B cell (primary cell): Measurements from ENCODE around the gene ATP11A. TPM values are rescaled to one million over a fixed set of nuclear protein-coding genes. Genes with fewer than 3 reads are reported as not detected.

Experiments
- ATAC-seq: fragments of 200-7000 bp; cut with Tn5 transposase; one replicate; pipeline ENCODE4 v1.10.0; 2021; ENCODE audit warnings: low read depth, mild to moderate bottlenecking, moderate number of reproducible peaks, moderate library complexity
- CTCF ChIA-PET: fragments of 350-600 bp; sonication (Branson Sonifier 250); formaldehyde crosslinking; loops from one replicate; lab custom pipeline; 2021; ENCODE audit warnings: antibody characterized with exemption, inconsistent platforms; lab: Charles Lee
- POLR2A ChIA-PET: fragments of 350-600 bp; sonication (Branson Sonifier 250); formaldehyde crosslinking; loops from one replicate; lab custom pipeline; 2021; ENCODE audit warnings: antibody characterized with exemption; lab: Charles Lee
- DNase-seq: peaks from one replicate; pipeline ENCODE4 v3.0.0; 2013
- H2AFZ ChIP-seq: 2 replicates; pipeline ENCODE4 v1.6.1; 2012; ENCODE audit warnings: mild to moderate bottlenecking, low read depth, low read length; ENCODE audit not compliant: insufficient read depth, poor library complexity, severe bottlenecking
- H3K27ac ChIP-seq, 2 donors: 1 replicate in 1 of 2; 2 replicates in 1 of 2; pipeline ENCODE4 v1.5.1; 2012 to 2013; ENCODE audit warnings: low read length in 2 of 2, mild to moderate bottlenecking in 2 of 2, moderate library complexity in 1 of 2
- H3K27me3 ChIP-seq, 4 experiments: fragments of 200-600 bp in 1 of 4; sonication (generic) in 1 of 4; replicated peaks in 1 of 4; 1 replicate in 2 of 4; 2 replicates in 2 of 4; pipeline versions ENCODE4 v1.6.1 to v1.7.0; 2013 to 2016; ENCODE audit warnings: low read length in 3 of 4, mild to moderate bottlenecking in 2 of 4, mixed read lengths in 1 of 4, moderate library complexity in 1 of 4; ENCODE audit not compliant: insufficient read depth in 4 of 4, control insufficient read depth in 3 of 4; ENCODE audit errors: control extremely low read depth in 1 of 4
- H3K36me3 ChIP-seq, 2 experiments: replicated peaks in 1 of 2; 1 replicate in 1 of 2; 2 replicates in 1 of 2; pipeline versions ENCODE4 v1.6.1 to v1.7.1; 2013; ENCODE audit warnings: low read length in 1 of 2; ENCODE audit not compliant: insufficient read depth in 2 of 2, control insufficient read depth in 1 of 2; ENCODE audit errors: control extremely low read depth in 1 of 2, extremely low read depth in 1 of 2
- H3K4me1 ChIP-seq, 2 donors: fragments of 200-600 bp in 1 of 2; sonication (generic) in 1 of 2; 1 replicate in 1 of 2; 2 replicates in 1 of 2; pipeline versions ENCODE4 v1.5.1 to v1.6.1; 2013 to 2017; ENCODE audit warnings: low read length in 2 of 2; ENCODE audit not compliant: control insufficient read depth in 2 of 2, insufficient read depth in 2 of 2
- H3K4me2 ChIP-seq: replicated peaks from 2 replicates; pipeline ENCODE3; 2012; ENCODE audit warnings: mild to moderate bottlenecking, low read depth, low read length; ENCODE audit not compliant: poor library complexity, severe bottlenecking
- H3K4me3 ChIP-seq, 5 experiments: fragments of 200-600 bp in 1 of 5; sonication (generic) in 1 of 5; 1 replicate in 3 of 5; 2 replicates in 2 of 5; pipeline versions ENCODE4 v1.5.1 to v1.7.0; 2011 to 2016; ENCODE audit warnings: low read length in 4 of 5, mild to moderate bottlenecking in 4 of 5, low read depth in 2 of 5, control low read depth in 1 of 5, moderate library complexity in 1 of 5; ENCODE audit not compliant: insufficient read depth in 1 of 5; ENCODE audit errors: control extremely low read depth in 1 of 5, extremely low read depth in 1 of 5
- H3K79me2 ChIP-seq: fragments of 200-600 bp; sonication (generic); one replicate; pipeline ENCODE4 v1.6.0; 2016; ENCODE audit warnings: low read length; ENCODE audit not compliant: control insufficient read depth, insufficient read depth
- H3K9ac ChIP-seq: fragments of 200-600 bp; sonication (generic); 2 replicates; pipeline ENCODE4 v1.6.1; 2017; ENCODE audit warnings: mild to moderate bottlenecking, low read length, moderate library complexity
- H3K9me3 ChIP-seq, 3 donors: one replicate each; pipeline versions ENCODE4 v1.6.1 to v1.7.1; 2013; ENCODE audit warnings: low read length in 2 of 3; ENCODE audit not compliant: control insufficient read depth in 2 of 3, insufficient read depth in 1 of 3; ENCODE audit errors: control extremely low read depth in 1 of 3
- H4K20me1 ChIP-seq: 2 replicates; pipeline ENCODE4 v1.6.0; 2012; ENCODE audit warnings: mild to moderate bottlenecking, low read length; ENCODE audit not compliant: insufficient read depth, control insufficient read depth, poor library complexity, severe bottlenecking
- H3K27ac Mint-ChIP-seq: one replicate; pipeline ENCODE4 v1.8.0; 2021; ENCODE audit warnings: mixed read lengths
- H3K27me3 Mint-ChIP-seq: one replicate; pipeline ENCODE4 v1.8.0; 2021; ENCODE audit warnings: mixed read lengths
- H3K4me1 Mint-ChIP-seq: one replicate; pipeline ENCODE4 v1.8.0; 2021; ENCODE audit warnings: mixed read lengths
- H3K4me3 Mint-ChIP-seq: one replicate; pipeline ENCODE4 v1.8.0; 2021; ENCODE audit warnings: mixed read lengths
- H3K9me3 Mint-ChIP-seq: one replicate; pipeline ENCODE4 v1.8.0; 2022; ENCODE audit warnings: mixed read lengths; ENCODE audit not compliant: insufficient read depth
- EZH2 ChIP-seq: IDR thresholded peaks from 2 replicates; pipeline ENCODE4 v1.6.1; 2012; ENCODE audit warnings: borderline replicate concordance, low read depth, mild to moderate bottlenecking, moderate library complexity, low read length; ENCODE audit not compliant: insufficient read depth, poor library complexity, severe bottlenecking
- WGBS: methylation state at CpG from one replicate; pipeline ENCODE4 v1.1.5; 2013; ENCODE audit warnings: missing lambda C conversion rate; ENCODE audit not compliant: insufficient coverage; 5-methylcytosine and 5-hydroxymethylcytosine counted together
- intact Hi-C: fragments of 100-400 bp; cut with micrococcal nuclease; formaldehyde crosslinking; loops from one replicate; pipeline ENCODE4 v1.10.0; 2022
- polyA plus RNA-seq: library from polyadenylated mRNA; depleted of rRNA; stranded (reverse); fragments of >200 nt; gene quantifications from 2 replicates; pipeline ENCODE4 v1.2.3, GENCODE V29; 2012
- total RNA-seq, 2 donors: library from RNA; stranded (reverse); fragments of 120-200 nt in 1 of 2; gene quantifications; 1 replicate in 1 of 2; 2 replicates in 1 of 2; pipeline versions ENCODE4 v1.2.3 to v1.2.4, GENCODE V29; 2013 to 2022
- TF ChIP-seq, protein P1 (sequence below): fragments of 200-600 bp; IDR thresholded peaks from one replicate; pipeline ENCODE4 v1.8.0; 2022; ENCODE audit warnings: antibody characterized with exemption, mild to moderate bottlenecking

ATP11A gene
- total and polyA plus RNA-seq, 2 donors (not counting 1 experiment from before 2014, with no cell fraction given): 36.9 to 60.3 TPM

- no peak overlapping the region for H3K4me3 ChIP-seq
- no peak for TF ChIP-seq EZH2
- TF ChIP-seq, protein P1, sequence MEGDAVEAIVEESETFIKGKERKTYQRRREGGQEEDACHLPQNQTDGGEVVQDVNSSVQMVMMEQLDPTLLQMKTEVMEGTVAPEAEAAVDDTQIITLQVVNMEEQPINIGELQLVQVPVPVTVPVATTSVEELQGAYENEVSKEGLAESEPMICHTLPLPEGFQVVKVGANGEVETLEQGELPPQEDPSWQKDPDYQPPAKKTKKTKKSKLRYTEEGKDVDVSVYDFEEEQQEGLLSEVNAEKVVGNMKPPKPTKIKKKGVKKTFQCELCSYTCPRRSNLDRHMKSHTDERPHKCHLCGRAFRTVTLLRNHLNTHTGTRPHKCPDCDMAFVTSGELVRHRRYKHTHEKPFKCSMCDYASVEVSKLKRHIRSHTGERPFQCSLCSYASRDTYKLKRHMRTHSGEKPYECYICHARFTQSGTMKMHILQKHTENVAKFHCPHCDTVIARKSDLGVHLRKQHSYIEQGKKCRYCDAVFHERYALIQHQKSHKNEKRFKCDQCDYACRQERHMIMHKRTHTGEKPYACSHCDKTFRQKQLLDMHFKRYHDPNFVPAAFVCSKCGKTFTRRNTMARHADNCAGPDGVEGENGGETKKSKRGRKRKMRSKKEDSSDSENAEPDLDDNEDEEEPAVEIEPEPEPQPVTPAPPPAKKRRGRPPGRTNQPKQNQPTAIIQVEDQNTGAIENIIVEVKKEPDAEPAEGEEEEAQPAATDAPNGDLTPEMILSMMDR: no peak
- no peak overlapping the region for H3K4me2 ChIP-seq
- no peak overlapping the region for H3K9ac ChIP-seq
- Mint-ChIP-seq H3K27me3 (no peaks in the 10 kb centered on the region), H3K4me3 (no peak overlapping the region), H3K4me1 (peaks cover 11% of the 10 kb centered on the region), H3K9me3 (no peaks in the 10 kb centered on the region), H3K27ac (no peak overlapping the region)
- H3K27me3 ChIP-seq: no peaks in the 10 kb centered on the region
- no peaks in the 10 kb centered on the region for H3K4me1 ChIP-seq
- no peak overlapping the region for H2AFZ ChIP-seq
- H3K79me2 ChIP-seq: peaks cover 62% of the 10 kb centered on the region
- ATAC-seq: no peak
- intact Hi-C loops: no loop called here
- CTCF ChIA-PET: no interaction called here
- H3K27ac ChIP-seq: no peak overlapping the region
- H4K20me1 ChIP-seq: peaks cover 7% of the 10 kb centered on the region
- POLR2A ChIA-PET: no interaction called here
- WGBS: 92% methylated on average over 17 of the region's 19 CpGs
- DNase-seq: no peak
- no peaks in the 10 kb centered on the region for H3K36me3 ChIP-seq
- H3K9me3 ChIP-seq: no peaks in the 10 kb centered on the region
These were observed 8.2 kb downstream of the ATP11A start for GRCh38 chr13:112697756-112698655.

GRCh38 chr13:112699322-112699918, 9.6 kb downstream of the ATP11A start:
- Histone ChIP-seq H2AFZ (no peak overlapping the region), H3K4me2 (no peak overlapping the region), H3K27ac (no peak overlapping the region), H3K27me3 (no peaks in the 10 kb centered on the region), H3K36me3 (no peaks in the 10 kb centered on the region), H3K79me2 (peaks cover 62% of the 10 kb centered on the region), H3K4me3 (no peak overlapping the region), H3K9me3 (no peaks in the 10 kb centered on the region), H4K20me1 (peaks cover 11% of the 10 kb centered on the region), H3K4me1 (no peaks in the 10 kb centered on the region), H3K9ac (no peak overlapping the region)
- 97% methylated on average over 12 of the region's 13 CpGs for WGBS
- no peak for ATAC-seq
- H3K4me3 Mint-ChIP-seq: no peak overlapping the region
- no peaks in the 10 kb centered on the region for H3K27me3 Mint-ChIP-seq
- ChIA-PET POLR2A (no interaction called here), CTCF (no interaction called here)
- DNase-seq: no peak
- H3K4me1 Mint-ChIP-seq: peaks cover 2% of the 10 kb centered on the region
- no peaks in the 10 kb centered on the region for H3K9me3 Mint-ChIP-seq
- intact Hi-C loops: no loop called here
- no peak for TF ChIP-seq EZH2
- H3K27ac Mint-ChIP-seq: no peak overlapping the region
